ENCODE measurements around the gene FASN. TPM values are rescaled to one million over a fixed set of nuclear protein-coding genes. Genes with fewer than 3 reads are reported as not detected.

FASN gene
- polyA plus RNA-seq, 2 of the 4 experiments (the other 2 are of a cell fraction) = 12.9 to 169 TPM

DNA sequence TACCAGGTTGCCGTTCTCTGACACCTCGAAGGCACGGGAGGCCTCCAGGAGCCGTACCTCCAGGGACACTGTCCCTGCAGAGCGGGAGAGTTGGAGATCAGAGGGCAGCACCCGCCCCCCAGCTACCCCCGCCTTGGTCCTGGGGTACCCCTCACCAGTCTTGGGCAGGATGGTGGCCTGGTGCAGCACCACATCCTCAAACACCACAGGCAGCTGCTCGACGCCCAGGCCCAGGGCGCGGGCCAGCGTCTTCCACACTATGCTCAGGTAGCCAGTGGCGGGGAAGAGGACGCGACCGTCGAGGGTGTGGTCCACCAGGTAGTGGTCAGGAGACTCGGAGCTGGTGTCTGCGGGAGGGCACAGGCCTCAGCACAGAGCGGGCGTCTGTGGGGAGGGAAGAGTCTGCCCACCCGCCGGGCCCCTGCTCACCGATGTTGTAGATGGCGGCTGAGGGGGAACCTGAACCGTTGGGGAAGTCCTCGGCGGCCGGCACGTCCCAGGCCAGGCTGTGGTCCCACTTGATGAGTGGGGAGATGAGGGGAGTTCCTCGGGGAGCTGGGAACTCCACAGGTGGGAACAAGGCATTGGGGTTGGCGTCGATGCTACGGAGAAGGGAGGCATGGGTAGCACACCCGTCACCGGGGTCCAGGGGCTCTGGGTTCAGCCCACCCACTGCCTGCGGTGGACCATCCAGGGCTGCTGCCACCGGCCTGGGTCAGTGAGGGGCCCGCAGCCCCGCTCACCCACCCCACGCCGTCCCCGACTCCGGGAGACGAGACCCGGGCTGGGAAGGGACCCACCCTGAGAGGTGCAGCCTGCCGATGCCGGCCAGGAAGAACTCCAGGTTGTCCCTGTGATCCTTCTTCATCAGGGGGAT lies 9.8 kb downstream of the FASN start:
- 96% methylated on average over 48 of the region's 48 CpGs for WGBS (ENCODE audit: missing lambda C conversion rate)
- POLR2A ChIA-PET = interaction anchor here (2.5 kb wide), 1 partner anchor 10 kb away, joined by 9 read pairs; the partner anchor contains the start of gene FASN

DNA sequence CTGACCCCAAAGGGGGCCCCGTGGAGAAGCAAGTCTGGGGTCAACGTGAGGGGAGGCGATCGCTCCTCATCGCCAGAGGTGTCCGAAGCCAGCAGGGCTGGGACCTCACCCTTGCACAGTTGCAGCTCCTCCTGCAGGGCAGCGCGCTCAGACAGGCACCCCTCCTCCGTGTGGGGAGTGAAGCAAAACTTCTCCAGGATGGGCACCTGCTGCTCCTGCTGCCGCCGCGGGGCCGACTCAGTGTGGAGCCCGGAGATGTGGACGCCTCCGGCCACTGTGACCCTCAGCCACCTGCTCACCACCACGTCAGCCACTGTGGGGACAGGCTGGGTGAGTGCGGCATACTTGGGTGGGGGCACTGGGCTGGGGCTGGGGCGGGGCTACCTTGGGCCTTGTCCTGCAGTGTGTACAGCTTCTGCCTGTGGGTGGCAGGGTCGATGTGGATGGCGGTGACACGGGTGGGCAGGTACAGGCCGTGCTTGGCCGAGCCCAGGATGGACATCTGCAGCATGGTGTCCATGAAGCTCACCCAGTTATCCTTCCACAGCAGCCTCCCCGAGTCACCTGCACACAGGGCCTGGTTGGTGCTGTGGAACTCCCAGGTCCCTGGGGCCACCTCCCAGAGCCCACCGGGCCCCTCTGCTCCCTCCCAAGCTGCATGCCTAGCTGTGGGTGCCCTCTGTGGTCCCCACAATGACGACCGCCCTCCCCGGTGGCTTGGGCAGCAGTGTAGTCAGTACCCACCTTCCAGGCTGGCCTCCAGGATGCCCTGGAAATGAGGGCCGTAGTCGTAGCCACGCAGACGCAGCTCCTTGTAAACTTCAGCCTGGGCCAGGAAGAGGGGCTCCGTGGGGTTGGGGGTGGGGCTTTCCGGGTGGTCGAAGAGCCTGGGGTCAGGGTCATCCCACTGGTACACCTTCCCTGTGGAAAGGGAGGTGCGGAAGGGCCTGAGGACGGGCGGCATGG lies 10.8 kb downstream of the FASN start:
- CTCF ChIA-PET = interaction anchor here (0.6 to 2.8 kb wide), 4 partner anchors 8 to 57 kb away, joined by 4 to 11 read pairs (median 8); partner anchors contain the start of genes FASN and RAC3
- POLR2A ChIA-PET = interaction anchor here (1.5 to 2.5 kb wide), 2 partner anchors 10 to 11 kb away, joined by 3 to 9 read pairs; partner anchors contain the start of gene FASN
- ATAC-seq (peak in 1 of 2 experiments; percentile 4; a peak in 2 of 6 replicates), FAIRE-seq (no peak), DNase-seq (ENCODE audit: low read depth in 1 of 2, low spot score in 1 of 2) (no peak)
- Histone ChIP-seq H3K4me2 (no peak overlapping the region), H3K9me3 (no peaks in the 10 kb centered on the region), H3K4me1 (no peaks in the 10 kb centered on the region), H3K4me3 (no peak overlapping the region), H3K27ac (no peak overlapping the region)
- WGBS (ENCODE audit: missing lambda C conversion rate) = 89% methylated on average over 37 of the region's 39 CpGs
- TF ChIP-seq JUNB (IDR thresholded peaks at IDR 0.05) (no peak), FOSB (CRISPR knock-in tag; IDR thresholded peaks at IDR 0.05) (no peak), MAZ (IDR thresholded peaks at IDR 0.05; ENCODE audit: borderline replicate concordance, low read depth, low read length) (no peak), FOSL2 (IDR thresholded peaks at IDR 0.05) (no peak), FOSL2 (CRISPR knock-in tag; IDR thresholded peaks at IDR 0.05) (no peak)
- TF ChIP-seq, protein P1, sequence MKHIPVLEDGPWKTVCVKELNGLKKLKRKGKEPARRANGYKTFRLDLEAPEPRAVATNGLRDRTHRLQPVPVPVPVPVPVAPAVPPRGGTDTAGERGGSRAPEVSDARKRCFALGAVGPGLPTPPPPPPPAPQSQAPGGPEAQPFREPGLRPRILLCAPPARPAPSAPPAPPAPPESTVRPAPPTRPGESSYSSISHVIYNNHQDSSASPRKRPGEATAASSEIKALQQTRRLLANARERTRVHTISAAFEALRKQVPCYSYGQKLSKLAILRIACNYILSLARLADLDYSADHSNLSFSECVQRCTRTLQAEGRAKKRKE (CRISPR knock-in tag; IDR thresholded peaks at IDR 0.05; ENCODE audit: low read depth) = no peak

More for the DNA sequence above, 9.8 kb downstream of the FASN start:
- Histone ChIP-seq H3K9me3 (no peaks in the 10 kb centered on the region), H3K4me1 (no peaks in the 10 kb centered on the region), H3K4me2 (no peak overlapping the region), H3K4me3 (no peak overlapping the region), H3K27ac (no peak overlapping the region)
- FAIRE-seq (no peak), ATAC-seq (no peak), DNase-seq (ENCODE audit: low read depth in 1 of 2, low spot score in 1 of 2) (no peak)
- TF ChIP-seq ZFP36 (IDR thresholded peaks at IDR 0.05; ENCODE audit: borderline replicate concordance, partially characterized antibody) = no peak
- TF ChIP-seq JUN (IDR thresholded peaks at IDR 0.05) = 0 out of 5 replicates have a peak, but pooled peaks of 1 of the 2 experiments have one; percentile 8
- no peak for TF ChIP-seq FOSB (CRISPR knock-in tag; IDR thresholded peaks at IDR 0.05)
- TF ChIP-seq TFCP2L1 (CRISPR knock-in tag; IDR thresholded peaks at IDR 0.05) = no peak
- TF ChIP-seq PHF8 (IDR thresholded peaks at IDR 0.05; ENCODE audit: borderline replicate concordance, low read depth) = no peak
- TF ChIP-seq NPAS2 (CRISPR knock-in tag; IDR thresholded peaks at IDR 0.05; ENCODE audit: borderline replicate concordance) = no peak
- no peak for TF ChIP-seq HOXB5 (CRISPR knock-in tag; IDR thresholded peaks at IDR 0.05)
- CTCF ChIA-PET = interaction anchor here (1.3 to 2.8 kb wide), 3 partner anchors 10 to 58 kb away, joined by 3 to 11 read pairs (median 10); partner anchors contain the start of genes FASN and RAC3

DNA sequence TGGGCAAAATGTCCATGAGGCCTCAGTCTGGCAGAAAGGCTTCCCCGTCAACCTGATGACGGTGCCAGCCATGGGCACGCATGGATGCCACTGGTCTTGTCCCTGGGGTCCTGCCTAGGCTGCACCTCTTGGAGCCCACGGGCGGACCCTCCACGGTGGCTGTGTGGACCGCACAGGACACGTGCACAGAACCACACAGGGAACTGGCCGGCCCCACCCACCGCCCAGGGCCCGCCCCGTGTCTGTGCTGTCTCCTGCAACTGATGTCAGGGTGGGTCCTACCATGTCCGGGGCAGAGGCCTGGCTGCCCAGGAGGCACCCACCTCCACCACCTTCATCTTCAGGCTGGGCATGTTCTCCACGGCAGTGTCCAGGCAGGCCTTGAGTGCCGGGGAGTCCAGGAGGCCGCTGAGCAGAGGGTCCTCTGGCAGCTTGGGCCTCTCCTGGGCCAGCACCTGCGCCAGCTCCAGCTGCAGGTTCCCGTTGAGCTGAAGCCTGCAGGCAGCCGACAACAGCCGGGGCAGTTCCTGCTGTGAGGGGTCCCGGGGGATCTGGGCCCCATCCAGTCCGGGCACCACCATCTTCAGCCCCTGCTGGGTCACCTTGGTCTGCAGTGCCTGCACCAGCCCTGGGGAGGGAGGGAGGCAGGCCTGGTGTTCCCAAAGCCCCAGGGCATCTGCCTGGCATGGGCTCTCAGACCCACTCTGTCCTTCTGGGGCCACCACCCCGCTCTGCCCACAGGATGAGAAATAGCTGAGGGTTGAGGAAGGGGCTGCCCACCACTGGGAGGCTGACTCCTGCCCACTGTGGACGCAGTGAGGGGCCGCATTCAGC lies 11.9 kb downstream of the FASN start:
- Histone ChIP-seq H3K4me1 (no peaks in the 10 kb centered on the region), H3K4me3 (no peak overlapping the region), H3K4me2 (no peak overlapping the region), H3K9me3 (no peaks in the 10 kb centered on the region), H3K27ac (no peak overlapping the region)
- FAIRE-seq = no peak
- CTCF ChIA-PET = interaction anchor here (0.6 to 2.8 kb wide), 5 partner anchors 9 to 55 kb away, joined by 3 to 11 read pairs (median 6); partner anchors contain the start of genes FASN and RAC3
- ATAC-seq = peak in 1 of 2 experiments; percentile 2; a peak in 1 of 6 replicates
- TF ChIP-seq POLR2AphosphoS2 (conservative IDR thresholded peaks at IDR 0.05; ENCODE audit: low read length) = 0 out of 2 replicates have a peak, but pooled peaks have one; percentile 40
- TF ChIP-seq CBX2 (IDR thresholded peaks at IDR 0.05; ENCODE audit: borderline replicate concordance, low read depth) = no peak
- whole genome bisulfite sequencing (ENCODE audit: missing lambda C conversion rate) = 92% methylated on average over 12 of the region's 25 CpGs
- POLR2A ChIA-PET = interaction anchor here (1.5 kb wide), 1 partner anchor 9 kb away, joined by 3 read pairs; no protein-coding TSS in a partner anchor
- DNase-seq (ENCODE audit: low read depth in 1 of 2, low spot score in 1 of 2) = no peak

Measured in A549 (cell line).